ENCODE data around the gene MTERF4. TPM values are rescaled to one million over a fixed set of nuclear protein-coding genes. Genes with fewer than 3 reads are reported as not detected.

The MTERF4 gene
- total and polyA plus RNA-seq, 12 donors, result 17.4 to 39.2 (median 32.2) TPM

GRCh38 chr2:241062389-241063092 lies 39.5 kb downstream of the MTERF4 start:
- Histone ChIP-seq H3K27me3 (no peaks in the 10 kb centered on the region), H3K4me1 (replicated peaks in 1 of 2) (peaks cover 0 to 4% of the 10 kb centered on the region in 2 donors), H3K27ac (no peak overlapping the region), H3K36me3 (replicated peaks in 1 of 2) (no peaks in the 10 kb centered on the region), H3K4me3 (no peak overlapping the region), H3K9me3 (replicated peaks in 1 of 3) (no peaks in the 10 kb centered on the region)
- WGBS, 4 donors, result 82 to 85% (median 84%) methylated on average over 8 to 15 of the region's 15 CpGs
- TF ChIP-seq CTCF (IDR thresholded peaks at IDR 0.05), result no peak
- no peak for TF ChIP-seq POLR2A (IDR thresholded peaks at IDR 0.05)
- intact Hi-C loops (cut with DNase I), result loop anchor here in 1 of 2 donors (10.0 kb wide), 1 partner anchor 208 kb away; no protein-coding TSS in a partner anchor
- DNase-seq, result peak in 2 of 7 donors; percentile 20 to 44

- peak in 3 of 7 donors; percentile 16 to 45 (median 36) for DNase-seq
- intact Hi-C loops (cut with DNase I), result loop anchor here in 1 of 2 donors (10.0 kb wide), 1 partner anchor 206 kb away; no protein-coding TSS in a partner anchor
- Histone ChIP-seq H3K27ac (no peak overlapping the region), H3K27me3 (no peaks in the 10 kb centered on the region), H3K9me3 (replicated peaks in 1 of 3) (no peaks in the 10 kb centered on the region), H3K4me1 (replicated peaks in 1 of 2) (peaks cover 0 to 4% of the 10 kb centered on the region in 2 donors), H3K4me3 (no peak overlapping the region), H3K36me3 (replicated peaks in 1 of 2) (no peaks in the 10 kb centered on the region)
- WGBS, 4 donors, result 83 to 87% (median 86%) methylated on average over 6 of the region's 6 CpGs
- TF ChIP-seq POLR2A (IDR thresholded peaks at IDR 0.05) (no peak), CTCF (IDR thresholded peaks at IDR 0.05) (no peak)
Observed at GRCh38 chr2:241061275-241061674, 40.8 kb downstream of the MTERF4 start.

GRCh38 chr2:241053576-241054251 lies 48.4 kb downstream of the MTERF4 start:
- H3K4me3 ChIP-seq, result no peak overlapping the region
- no peak for TF ChIP-seq POLR2A (IDR thresholded peaks at IDR 0.05)
- TF ChIP-seq CTCF (IDR thresholded peaks at IDR 0.05), result no peak
- intact Hi-C loops (cut with DNase I), result no loop called here
- no peaks in the 10 kb centered on the region for H3K27me3 ChIP-seq
- DNase-seq, result peak in 1 of 7 donors; percentile 25
- H3K4me1 ChIP-seq (replicated peaks in 1 of 2), result no peaks in the 10 kb centered on the region
- H3K9me3 ChIP-seq (replicated peaks in 1 of 3), result no peaks in the 10 kb centered on the region
- H3K27ac ChIP-seq, result no peak overlapping the region
- peaks cover 0 to 7% of the 10 kb centered on the region in 2 donors for H3K36me3 ChIP-seq (replicated peaks in 1 of 2)
- WGBS, 4 donors, result 94 to 99% (median 97%) methylated on average over 8 of the region's 8 CpGs

GRCh38 chr2:241052677-241053360 lies 49.3 kb downstream of the MTERF4 start:
- H3K27ac ChIP-seq, result no peak overlapping the region
- 91 to 96% (median 94%) methylated on average over 23 to 30 of the region's 31 CpGs for WGBS, 4 donors
- H3K9me3 ChIP-seq (replicated peaks in 1 of 3), result no peaks in the 10 kb centered on the region
- no peak overlapping the region for H3K4me3 ChIP-seq
- intact Hi-C loops (cut with DNase I), result no loop called here
- TF ChIP-seq CTCF (IDR thresholded peaks at IDR 0.05), result no peak
- no peak for TF ChIP-seq POLR2A (IDR thresholded peaks at IDR 0.05)
- H3K4me1 ChIP-seq (replicated peaks in 1 of 2), result no peaks in the 10 kb centered on the region
- H3K27me3 ChIP-seq, result no peaks in the 10 kb centered on the region
- DNase-seq, result peak in 2 of 7 donors; percentile 0 to 43
- peaks cover 0 to 7% of the 10 kb centered on the region in 2 donors for H3K36me3 ChIP-seq (replicated peaks in 1 of 2)
